Caco-2 (cell line): Measurements from ENCODE around the gene NKAPD1. TPM values are rescaled to one million over a fixed set of nuclear protein-coding genes. Genes with fewer than 3 reads are reported as not detected.

Experiments
- BruUV-seq: library from RNA; stranded (reverse); fragments of 400-500 nt; replicated peaks from 2 replicates; lab custom pipeline; 2021; lab: Mats Ljungman, UMichigan
- CTCF ChIA-PET: fragments of 300-600 bp; sonication (Branson Sonifier 250); formaldehyde crosslinking; loops from one replicate; lab custom pipeline; 2022; ENCODE audit warnings: antibody characterized with exemption; lab: Charles Lee
- POLR2A ChIA-PET: fragments of 300-600 bp; sonication (Branson Sonifier 250); formaldehyde crosslinking; loops from one replicate; lab custom pipeline; 2022; ENCODE audit warnings: antibody characterized with exemption; lab: Charles Lee
- DNase-seq, 2 experiments: peaks; one replicate each; pipeline versions ENCODE4 v3.0.0 to v3.0.0-alpha.2; 2020 to 2022
- H3K27me3 ChIP-seq: replicated peaks from 2 replicates; pipeline ENCODE4 v1.6.0; 2011; ENCODE audit warnings: low read length; ENCODE audit not compliant: control insufficient read depth, insufficient read depth
- H3K36me3 ChIP-seq: 2 replicates; pipeline ENCODE4 v1.5.1; 2011; ENCODE audit warnings: low read length; ENCODE audit not compliant: control insufficient read depth, insufficient read depth
- H3K4me1 ChIP-seq: fragments of 250-450 bp; sonication (Bioruptor Pico); 2 replicates; pipeline ENCODE4 v1.5.1; 2020; ENCODE audit warnings: mild to moderate bottlenecking
- H3K4me3 ChIP-seq: 2 replicates; pipeline ENCODE4 v1.5.1; 2011; ENCODE audit warnings: low read depth, mild to moderate bottlenecking, control low read depth, low read length
- H3K9me3 ChIP-seq: fragments of 250-450 bp; sonication (Bioruptor Pico); 2 replicates; pipeline ENCODE4 v1.5.1; 2020; ENCODE audit warnings: mild to moderate bottlenecking, moderate library complexity
- H3K27ac Mint-ChIP-seq: one replicate; pipeline ENCODE4 v1.8.0; 2022; ENCODE audit warnings: mixed read lengths; ENCODE audit not compliant: unreplicated experiment
- H3K27me3 Mint-ChIP-seq: one replicate; pipeline ENCODE4 v1.8.0; 2022; ENCODE audit warnings: mixed read lengths; ENCODE audit not compliant: insufficient read depth, unreplicated experiment
- H3K36me3 Mint-ChIP-seq: one replicate; pipeline ENCODE4 v1.8.0; 2022; ENCODE audit warnings: mild to moderate bottlenecking, mixed read lengths; ENCODE audit not compliant: insufficient read depth, unreplicated experiment
- H3K4me1 Mint-ChIP-seq: one replicate; pipeline ENCODE4 v1.8.0; 2022; ENCODE audit warnings: low read depth, mixed read lengths; ENCODE audit not compliant: unreplicated experiment
- H3K4me3 Mint-ChIP-seq: one replicate; pipeline ENCODE4 v1.8.0; 2022; ENCODE audit warnings: mild to moderate bottlenecking, moderate library complexity, mixed read lengths; ENCODE audit not compliant: unreplicated experiment
- H3K9me3 Mint-ChIP-seq: one replicate; pipeline ENCODE4 v1.8.0; 2022; ENCODE audit warnings: mixed read lengths; ENCODE audit not compliant: unreplicated experiment
- intact Hi-C: fragments of 100-400 bp; cut with micrococcal nuclease; formaldehyde crosslinking; loops from one replicate; pipeline ENCODE4 v1.10.0; 2022; ENCODE audit not compliant: unreplicated experiment
- total RNA-seq: library from RNA; stranded (reverse); gene quantifications from 2 replicates; pipeline ENCODE4 v1.2.3, GENCODE V29; 2022
- TF ChIP-seq, protein P1 (sequence below), 2 experiments: fragments of 200-600 bp in 1 of 2; IDR thresholded peaks; 1 replicate in 1 of 2; 2 replicates in 1 of 2; pipeline versions ENCODE4 v1.5.1 to v1.8.0; 2011 to 2022; ENCODE audit warnings: antibody characterized with exemption in 1 of 2, control low read depth in 1 of 2, inconsistent platforms in 1 of 2, low read depth in 1 of 2, low read length in 1 of 2, mild to moderate bottlenecking in 1 of 2, moderate library complexity in 1 of 2; ENCODE audit not compliant: insufficient read depth in 1 of 2, severe bottlenecking in 1 of 2, unreplicated experiment in 1 of 2

Gene NKAPD1
- total RNA-seq, 1 experiment from 2014 or later = 36.9 TPM

DNA sequence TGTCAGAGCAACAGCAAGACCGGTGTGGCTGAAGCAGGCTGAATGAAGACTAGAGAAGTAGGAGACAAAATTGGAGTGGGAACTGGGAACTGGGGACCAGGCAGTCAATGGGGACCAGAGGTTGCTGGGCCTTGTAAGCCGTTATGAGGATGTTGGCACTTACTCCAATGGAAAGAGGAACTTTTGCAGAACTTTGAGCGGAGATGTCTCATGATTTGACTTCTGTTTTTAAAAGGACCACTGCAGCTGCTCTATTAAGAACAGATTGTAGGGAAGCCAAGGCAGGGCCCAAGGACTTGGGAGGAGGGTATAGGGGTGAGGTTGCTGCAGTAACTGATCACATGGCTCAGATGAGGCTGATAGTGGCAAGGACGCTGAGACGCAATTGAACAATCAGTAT is 55.6 kb downstream of the NKAPD1 start:
- intact Hi-C loops = no loop called here
- H3K36me3 Mint-ChIP-seq = peaks cover 5% of the 10 kb centered on the region
- H3K27ac Mint-ChIP-seq = no peak overlapping the region
- H3K4me3 Mint-ChIP-seq = no peak overlapping the region
- CTCF ChIA-PET = interaction anchor here (0.5 kb wide), 1 partner anchor 1148 kb away, joined by 3 read pairs; no protein-coding TSS in a partner anchor
- no TSS peak for BruUV-seq
- H3K27me3 ChIP-seq = no peaks in the 10 kb centered on the region
- H3K4me3 ChIP-seq = no peak overlapping the region
- POLR2A ChIA-PET = no interaction called here
- TF ChIP-seq, protein P1, sequence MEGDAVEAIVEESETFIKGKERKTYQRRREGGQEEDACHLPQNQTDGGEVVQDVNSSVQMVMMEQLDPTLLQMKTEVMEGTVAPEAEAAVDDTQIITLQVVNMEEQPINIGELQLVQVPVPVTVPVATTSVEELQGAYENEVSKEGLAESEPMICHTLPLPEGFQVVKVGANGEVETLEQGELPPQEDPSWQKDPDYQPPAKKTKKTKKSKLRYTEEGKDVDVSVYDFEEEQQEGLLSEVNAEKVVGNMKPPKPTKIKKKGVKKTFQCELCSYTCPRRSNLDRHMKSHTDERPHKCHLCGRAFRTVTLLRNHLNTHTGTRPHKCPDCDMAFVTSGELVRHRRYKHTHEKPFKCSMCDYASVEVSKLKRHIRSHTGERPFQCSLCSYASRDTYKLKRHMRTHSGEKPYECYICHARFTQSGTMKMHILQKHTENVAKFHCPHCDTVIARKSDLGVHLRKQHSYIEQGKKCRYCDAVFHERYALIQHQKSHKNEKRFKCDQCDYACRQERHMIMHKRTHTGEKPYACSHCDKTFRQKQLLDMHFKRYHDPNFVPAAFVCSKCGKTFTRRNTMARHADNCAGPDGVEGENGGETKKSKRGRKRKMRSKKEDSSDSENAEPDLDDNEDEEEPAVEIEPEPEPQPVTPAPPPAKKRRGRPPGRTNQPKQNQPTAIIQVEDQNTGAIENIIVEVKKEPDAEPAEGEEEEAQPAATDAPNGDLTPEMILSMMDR (IDR thresholded peaks at IDR 0.05; ENCODE audit: insufficient read depth in 1 of 2, low read depth in 1 of 2, low read length in 1 of 2, severe bottlenecking in 1 of 2, unreplicated experiment in 1 of 2) = no peak
- H3K27me3 Mint-ChIP-seq = no peaks in the 10 kb centered on the region
- H3K4me1 ChIP-seq = no peaks in the 10 kb centered on the region
- H3K9me3 Mint-ChIP-seq = no peaks in the 10 kb centered on the region
- H3K36me3 ChIP-seq = no peaks in the 10 kb centered on the region
- no peak for DNase-seq
- no peaks in the 10 kb centered on the region for H3K4me1 Mint-ChIP-seq
- H3K9me3 ChIP-seq = no peaks in the 10 kb centered on the region

DNA sequence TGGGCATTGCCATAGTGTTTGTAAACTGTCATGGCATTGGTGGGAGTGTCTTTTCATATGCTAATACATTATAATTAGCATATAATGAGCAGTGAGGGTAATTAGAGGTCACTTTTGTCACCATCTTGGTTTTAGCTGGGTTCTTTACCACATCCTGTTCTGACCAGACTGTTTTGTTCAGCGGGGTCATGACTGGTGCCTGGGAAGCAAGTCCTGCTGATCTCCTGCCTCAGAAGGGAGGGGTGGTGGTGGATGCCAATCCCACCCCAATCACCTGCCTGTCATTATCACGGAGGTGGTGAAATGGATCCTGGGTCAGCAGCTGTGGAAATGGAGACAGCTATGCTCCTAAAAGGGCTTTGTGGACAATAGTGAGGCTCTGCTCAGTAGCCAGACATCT is 58.6 kb downstream of the NKAPD1 start:
- Mint-ChIP-seq H3K36me3 (no peaks in the 10 kb centered on the region), H3K27me3 (no peaks in the 10 kb centered on the region), H3K4me3 (no peak overlapping the region), H3K4me1 (no peaks in the 10 kb centered on the region), H3K9me3 (no peaks in the 10 kb centered on the region), H3K27ac (no peak overlapping the region)
- Histone ChIP-seq H3K9me3 (no peaks in the 10 kb centered on the region), H3K27me3 (no peaks in the 10 kb centered on the region), H3K4me3 (no peak overlapping the region), H3K4me1 (no peaks in the 10 kb centered on the region), H3K36me3 (no peaks in the 10 kb centered on the region)
- CTCF ChIA-PET = no interaction called here
- intact Hi-C loops = no loop called here
- no peak for DNase-seq
- TF ChIP-seq, protein P1 (IDR thresholded peaks at IDR 0.05; ENCODE audit: insufficient read depth in 1 of 2, low read depth in 1 of 2, low read length in 1 of 2, severe bottlenecking in 1 of 2, unreplicated experiment in 1 of 2) = no peak
- POLR2A ChIA-PET = no interaction called here
- BruUV-seq = no TSS peak

DNA sequence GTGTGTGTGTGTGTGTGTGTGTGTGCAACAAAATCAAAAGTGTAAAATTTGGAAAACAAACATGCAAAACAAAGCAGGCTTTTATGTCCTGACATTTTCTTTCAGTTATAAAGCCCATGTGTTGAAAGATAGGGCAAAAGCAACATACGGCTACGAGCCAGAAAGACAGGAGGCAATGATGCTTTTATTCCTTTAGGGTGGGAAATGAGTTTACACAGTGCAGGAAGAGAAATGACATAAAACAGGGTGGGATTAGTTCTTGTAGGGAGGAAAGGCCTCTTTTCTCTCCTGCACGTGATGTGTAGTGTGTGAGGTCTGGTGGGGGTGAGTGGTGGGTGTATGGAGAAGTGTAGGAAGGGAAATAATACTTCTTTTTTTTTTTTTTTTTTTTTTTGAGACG is 60.4 kb downstream of the NKAPD1 start:
- no TSS peak for BruUV-seq
- Mint-ChIP-seq H3K9me3 (no peaks in the 10 kb centered on the region), H3K27ac (no peak overlapping the region), H3K36me3 (no peaks in the 10 kb centered on the region), H3K4me1 (no peaks in the 10 kb centered on the region), H3K4me3 (no peak overlapping the region), H3K27me3 (no peaks in the 10 kb centered on the region)
- no peak for DNase-seq
- Histone ChIP-seq H3K36me3 (no peaks in the 10 kb centered on the region), H3K4me1 (no peaks in the 10 kb centered on the region), H3K27me3 (no peaks in the 10 kb centered on the region), H3K4me3 (no peak overlapping the region), H3K9me3 (no peaks in the 10 kb centered on the region)
- TF ChIP-seq, protein P1 (IDR thresholded peaks at IDR 0.05; ENCODE audit: insufficient read depth in 1 of 2, low read depth in 1 of 2, low read length in 1 of 2, severe bottlenecking in 1 of 2, unreplicated experiment in 1 of 2) = no peak
- POLR2A ChIA-PET = no interaction called here
- intact Hi-C loops = no loop called here
- CTCF ChIA-PET = no interaction called here

Other genes starting within 250 kb of the NKAPD1 start
- gene ALG9, start 202.7 kb upstream of the NKAPD1 start, total RNA-seq = 55.3 and 57.4 TPM in 2 replicates
- 4.3 and 4.7 TPM in 2 replicates for gene FDXACB1, start 195.1 kb upstream of the NKAPD1 start, total RNA-seq
- 69.8 and 71.4 TPM in 2 replicates for gene CFAP68, start 194.8 kb upstream of the NKAPD1 start, total RNA-seq
- 1.1 and 1.9 TPM in 2 replicates for gene CRYAB, start 162.5 kb upstream of the NKAPD1 start, total RNA-seq
- gene HSPB2, start 161.6 kb upstream of the NKAPD1 start, total RNA-seq = not detected in 2 replicates
- 14.4 and 14.8 TPM in 2 replicates for gene C11orf52, start 155.4 kb upstream of the NKAPD1 start, total RNA-seq
- gene DIXDC1, start 137.0 kb upstream of the NKAPD1 start, total RNA-seq = 4.9 and 6.4 TPM in 2 replicates
- 99.3 and 100.0 TPM in 2 replicates for gene DLAT, start 48.9 kb upstream of the NKAPD1 start, total RNA-seq
- 2.6 and 2.7 TPM in 2 replicates for gene PIH1D2, start 282 bp upstream of the NKAPD1 start, total RNA-seq
- gene TIMM8B, start 12.5 kb downstream of the NKAPD1 start, total RNA-seq = 147 and 154 TPM in 2 replicates
- gene SDHD, start 12.6 kb downstream of the NKAPD1 start, total RNA-seq = 157 and 166 TPM in 2 replicates
- gene IL18, start 89.8 kb downstream of the NKAPD1 start, total RNA-seq = 32.8 and 36.5 TPM in 2 replicates
- gene TEX12, start 93.1 kb downstream of the NKAPD1 start, total RNA-seq = not detected in 2 replicates
- 1.3 and 2.2 TPM in 2 replicates for gene BCO2, start 101.2 kb downstream of the NKAPD1 start, total RNA-seq
- gene PTS, start 152.1 kb downstream of the NKAPD1 start, total RNA-seq = 78.0 and 79.5 TPM in 2 replicates
- gene PLET1, start 186.6 kb downstream of the NKAPD1 start, total RNA-seq = not detected in 2 replicates